NCI-H1930 (cell line): ENCODE measurements around the gene GTF2F1.
"Not testable (repeated sequence)": the region's sequence is repeated elsewhere in the genome, so short reads cannot be mapped to it uniquely, and the experiment has no call there.

Experiments used
- DNase-seq, 2 experiments: peaks; one replicate each; lab custom pipeline; 2025; lab: John Stamatoyannopoulos, UW

Gene GTF2F1

GRCh38 chr19:6393074-6393982 lies at the start of gene GTF2F1:
GTF2F1 (minus strand) TSS chr19:6393164; CDS start chr19:6392995, 169 bp downstream.
- peak; percentile 85 to 92 for DNase-seq

- no peak for DNase-seq
These were observed 49.2 kb upstream of the GTF2F1 start for GRCh38 chr19:6442087-6442688.

GRCh38 chr19:6440905-6441304 lies 47.9 kb upstream of the GTF2F1 start:
- no peak for DNase-seq

GRCh38 chr19:6439743-6440142 lies 46.8 kb upstream of the GTF2F1 start:
- no peak for DNase-seq

GRCh38 chr19:6433663-6434062 lies 40.7 kb upstream of the GTF2F1 start, which contains the start of gene SLC25A41:
SLC25A41 (minus strand) TSS chr19:6433763; CDS start chr19:6433693, 70 bp downstream.
- no peak for DNase-seq

- no peak for DNase-seq
These were observed 40.2 kb upstream of the GTF2F1 start for GRCh38 chr19:6433165-6433564.

GRCh38 chr19:6431891-6432290 lies 38.9 kb upstream of the GTF2F1 start:
- DNase-seq = no peak

GRCh38 chr19:6429419-6430221 lies 36.7 kb upstream of the GTF2F1 start:
- no peak for DNase-seq

- not testable (repeated sequence) for DNase-seq
These were observed 35.9 kb upstream of the GTF2F1 start for GRCh38 chr19:6428692-6429418.

- no peak for DNase-seq
These were observed 34.2 kb upstream of the GTF2F1 start for GRCh38 chr19:6427131-6427530.

- DNase-seq = no peak
These were observed 33.0 kb upstream of the GTF2F1 start for GRCh38 chr19:6425732-6426620.

GRCh38 chr19:6424939-6425731 lies 32.2 kb upstream of the GTF2F1 start:
- peak; percentile 97 to 100 for DNase-seq

- no peak for DNase-seq
These were observed 31.4 kb upstream of the GTF2F1 start, which contains the start of gene KHSRP for GRCh38 chr19:6424195-6424938. KHSRP (minus strand) TSS chr19:6424811; CDS start chr19:6424701, 110 bp downstream.

GRCh38 chr19:6423499-6424194 lies 30.7 kb upstream of the GTF2F1 start:
- no peak for DNase-seq

GRCh38 chr19:6421075-6422014 lies 28.4 kb upstream of the GTF2F1 start:
- no peak for DNase-seq

GRCh38 chr19:6418562-6418932 lies 25.6 kb upstream of the GTF2F1 start:
- DNase-seq = no peak
